GM12892 (cell line): ENCODE data around the gene RSPO4.

ENCODE experiments used
- POLR2A ChIP-seq: IDR thresholded peaks from 2 replicates; pipeline ENCODE4 v1.6.1; 2011; ENCODE audit warnings: low read depth, low read length, control low read depth
- TAF1 ChIP-seq: IDR thresholded peaks from 2 replicates; pipeline ENCODE4 v1.6.1; 2011; ENCODE audit warnings: low read depth, mild to moderate bottlenecking, control low read depth, low read length, borderline replicate concordance

GRCh38 chr20:997486-997885 lies 4.6 kb downstream of the RSPO4 start:
- TF ChIP-seq POLR2A (no peak), TAF1 (no peak)
